Measurements from ENCODE around the gene HIRA. TPM values are rescaled to one million over a fixed set of nuclear protein-coding genes. Genes with fewer than 3 reads are reported as not detected.

Gene HIRA
- polyA plus RNA-seq, 1 donor from 2014 or later: 38.1 TPM

- Histone ChIP-seq H3K79me2 (replicated peaks; ENCODE audit: insufficient read depth, low read length) (no peaks in the 10 kb centered on the region), H2AFZ (ENCODE audit: low read depth, low read length) (no peak overlapping the region), H3K36me3 (ENCODE audit: insufficient read depth, low read length) (peaks cover 9% of the 10 kb centered on the region), H3K9me3 (ENCODE audit: low read length) (no peaks in the 10 kb centered on the region), H3K4me3 (ENCODE audit: low read length) (no peak overlapping the region), H3K9me2 (ENCODE audit: insufficient read depth, low read length) (no peaks in the 10 kb centered on the region), H3K4me2 (ENCODE audit: low read length) (no peak overlapping the region), H3F3A (ENCODE audit: insufficient read depth, low read length, poor library complexity, severe bottlenecking) (no peaks in the 10 kb centered on the region), H3K27me3 (ENCODE audit: insufficient read depth, low read depth, low read length) (no peaks in the 10 kb centered on the region), H3K9ac (ENCODE audit: low read length) (no peak overlapping the region), H3K27ac (ENCODE audit: low read length) (no peak overlapping the region), H4K20me1 (ENCODE audit: insufficient read depth) (no peaks in the 10 kb centered on the region)
- TF ChIP-seq EP300 (conservative IDR thresholded peaks at IDR 0.05; ENCODE audit: poor library complexity, severe bottlenecking): no peak
- TF ChIP-seq, protein P1, sequence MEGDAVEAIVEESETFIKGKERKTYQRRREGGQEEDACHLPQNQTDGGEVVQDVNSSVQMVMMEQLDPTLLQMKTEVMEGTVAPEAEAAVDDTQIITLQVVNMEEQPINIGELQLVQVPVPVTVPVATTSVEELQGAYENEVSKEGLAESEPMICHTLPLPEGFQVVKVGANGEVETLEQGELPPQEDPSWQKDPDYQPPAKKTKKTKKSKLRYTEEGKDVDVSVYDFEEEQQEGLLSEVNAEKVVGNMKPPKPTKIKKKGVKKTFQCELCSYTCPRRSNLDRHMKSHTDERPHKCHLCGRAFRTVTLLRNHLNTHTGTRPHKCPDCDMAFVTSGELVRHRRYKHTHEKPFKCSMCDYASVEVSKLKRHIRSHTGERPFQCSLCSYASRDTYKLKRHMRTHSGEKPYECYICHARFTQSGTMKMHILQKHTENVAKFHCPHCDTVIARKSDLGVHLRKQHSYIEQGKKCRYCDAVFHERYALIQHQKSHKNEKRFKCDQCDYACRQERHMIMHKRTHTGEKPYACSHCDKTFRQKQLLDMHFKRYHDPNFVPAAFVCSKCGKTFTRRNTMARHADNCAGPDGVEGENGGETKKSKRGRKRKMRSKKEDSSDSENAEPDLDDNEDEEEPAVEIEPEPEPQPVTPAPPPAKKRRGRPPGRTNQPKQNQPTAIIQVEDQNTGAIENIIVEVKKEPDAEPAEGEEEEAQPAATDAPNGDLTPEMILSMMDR (IDR thresholded peaks at IDR 0.05; ENCODE audit: poor library complexity, severe bottlenecking): no peak
Observed at GRCh38 chr22:19455585-19456370, 24.2 kb upstream of the HIRA start.

GRCh38 chr22:19455033-19455432 is 23.5 kb upstream of the HIRA start:
- Histone ChIP-seq H3K27me3 (ENCODE audit: insufficient read depth, low read depth, low read length) (no peaks in the 10 kb centered on the region), H3K79me2 (replicated peaks; ENCODE audit: insufficient read depth, low read length) (no peaks in the 10 kb centered on the region), H3K9ac (ENCODE audit: low read length) (no peak overlapping the region), H3F3A (ENCODE audit: insufficient read depth, low read length, poor library complexity, severe bottlenecking) (no peaks in the 10 kb centered on the region), H4K20me1 (ENCODE audit: insufficient read depth) (no peaks in the 10 kb centered on the region), H3K4me2 (ENCODE audit: low read length) (no peak overlapping the region), H2AFZ (ENCODE audit: low read depth, low read length) (no peak overlapping the region), H3K36me3 (ENCODE audit: insufficient read depth, low read length) (peaks cover 9% of the 10 kb centered on the region), H3K27ac (ENCODE audit: low read length) (no peak overlapping the region), H3K9me2 (ENCODE audit: insufficient read depth, low read length) (no peaks in the 10 kb centered on the region), H3K9me3 (ENCODE audit: low read length) (no peaks in the 10 kb centered on the region), H3K4me3 (ENCODE audit: low read length) (no peak overlapping the region)
- TF ChIP-seq SMC3 (conservative IDR thresholded peaks at IDR 0.05; ENCODE audit: poor library complexity): no peak
- TF ChIP-seq POLR2AphosphoS5 (IDR thresholded peaks at IDR 0.05): no peak
- TF ChIP-seq RAD21 (conservative IDR thresholded peaks at IDR 0.05): no peak
- TF ChIP-seq TAF1 (IDR thresholded peaks at IDR 0.05; ENCODE audit: low read depth): no peak
- TF ChIP-seq EZH2 (IDR thresholded peaks at IDR 0.05; ENCODE audit: borderline replicate concordance, insufficient read depth, low read length, poor library complexity, severe bottlenecking): no peak
- no peak for TF ChIP-seq REST (IDR thresholded peaks at IDR 0.05; ENCODE audit: borderline replicate concordance)

- Histone ChIP-seq H3K27ac (ENCODE audit: low read length) (no peak overlapping the region), H3K36me3 (ENCODE audit: insufficient read depth, low read length) (peaks cover 9% of the 10 kb centered on the region), H3F3A (ENCODE audit: insufficient read depth, low read length, poor library complexity, severe bottlenecking) (no peaks in the 10 kb centered on the region), H3K9me2 (ENCODE audit: insufficient read depth, low read length) (no peaks in the 10 kb centered on the region), H3K9ac (ENCODE audit: low read length) (no peak overlapping the region), H3K79me2 (replicated peaks; ENCODE audit: insufficient read depth, low read length) (no peaks in the 10 kb centered on the region), H3K27me3 (ENCODE audit: insufficient read depth, low read depth, low read length) (no peaks in the 10 kb centered on the region), H4K20me1 (ENCODE audit: insufficient read depth) (no peaks in the 10 kb centered on the region), H3K4me3 (ENCODE audit: low read length) (no peak overlapping the region), H3K4me2 (ENCODE audit: low read length) (no peak overlapping the region), H3K9me3 (ENCODE audit: low read length) (no peaks in the 10 kb centered on the region), H2AFZ (ENCODE audit: low read depth, low read length) (no peak overlapping the region)
- no peak for TF ChIP-seq RAD21 (conservative IDR thresholded peaks at IDR 0.05)
- TF ChIP-seq SMC3 (conservative IDR thresholded peaks at IDR 0.05; ENCODE audit: poor library complexity): no peak
- no peak for TF ChIP-seq EZH2 (IDR thresholded peaks at IDR 0.05; ENCODE audit: borderline replicate concordance, insufficient read depth, low read length, poor library complexity, severe bottlenecking)
- no peak for TF ChIP-seq TAF1 (IDR thresholded peaks at IDR 0.05; ENCODE audit: low read depth)
- no peak for TF ChIP-seq POLR2AphosphoS5 (IDR thresholded peaks at IDR 0.05)
- TF ChIP-seq MXI1 (conservative IDR thresholded peaks at IDR 0.05; ENCODE audit: poor library complexity, severe bottlenecking): no peak
- TF ChIP-seq EP300 (conservative IDR thresholded peaks at IDR 0.05; ENCODE audit: poor library complexity, severe bottlenecking): no peak
- TF ChIP-seq, protein P1 (IDR thresholded peaks at IDR 0.05; ENCODE audit: poor library complexity, severe bottlenecking): no peak
- TF ChIP-seq REST (IDR thresholded peaks at IDR 0.05; ENCODE audit: borderline replicate concordance): no peak
Observed at GRCh38 chr22:19454156-19454555, 22.6 kb upstream of the HIRA start.

Measured in neural cell (in vitro differentiated cells).